Neuronal stem cell (in vitro differentiated cells): ENCODE results near the gene MAD1L1.

Source experiments
- DNase-seq: peaks from one replicate; pipeline ENCODE4 v3.0.0-alpha.2; 2013; ENCODE audit warnings: low spot score
- H2AFZ ChIP-seq: one replicate; pipeline ENCODE4 v1.6.1; 2013; ENCODE audit warnings: mild to moderate bottlenecking, low read length, inconsistent platforms
- H2AK5ac ChIP-seq: 2 replicates; pipeline ENCODE4 v1.6.1; 2013; ENCODE audit warnings: low read depth, mild to moderate bottlenecking, inconsistent platforms, low read length, moderate library complexity, mixed read lengths
- H2BK120ac ChIP-seq: 2 replicates; pipeline ENCODE4 v1.6.1; 2013; ENCODE audit warnings: low read depth, mild to moderate bottlenecking, inconsistent platforms, low read length, moderate library complexity, mixed read lengths
- H2BK12ac ChIP-seq: one replicate; pipeline ENCODE4 v1.6.1; 2013; ENCODE audit warnings: low read length, inconsistent platforms
- H2BK15ac ChIP-seq: 2 replicates; pipeline ENCODE4 v1.6.1; 2013; ENCODE audit warnings: mild to moderate bottlenecking, low read length, inconsistent platforms, mixed read lengths
- H2BK5ac ChIP-seq: one replicate; pipeline ENCODE4 v1.6.1; 2013; ENCODE audit warnings: inconsistent platforms, mild to moderate bottlenecking, low read length, moderate library complexity
- H3K14ac ChIP-seq: one replicate; pipeline ENCODE4 v1.6.1; 2013; ENCODE audit warnings: low read length, inconsistent platforms
- H3K18ac ChIP-seq: 2 replicates; pipeline ENCODE4 v1.6.1; 2013; ENCODE audit warnings: low read length, inconsistent platforms
- H3K23ac ChIP-seq: 2 replicates; pipeline ENCODE4 v1.6.1; 2013; ENCODE audit warnings: low read depth, mild to moderate bottlenecking, mixed read lengths, low read length, inconsistent platforms; ENCODE audit not compliant: poor library complexity
- H3K27ac ChIP-seq: replicated peaks from 3 replicates; pipeline ENCODE4 v1.5.1; 2013; ENCODE audit warnings: low read length, inconsistent platforms
- H3K27me3 ChIP-seq, 3 experiments: 2 replicates each; pipeline ENCODE4 v1.6.1; 2013; ENCODE audit warnings: low read length in 3 of 3, mild to moderate bottlenecking in 2 of 3, inconsistent platforms in 1 of 3, low read depth in 1 of 3, mixed read lengths in 1 of 3, moderate library complexity in 1 of 3; ENCODE audit not compliant: control insufficient read depth in 3 of 3, insufficient read depth in 3 of 3
- H3K36me3 ChIP-seq, 2 donors: replicated peaks in 1 of 2; 2 replicates each; pipeline ENCODE4 v1.6.1; 2013; ENCODE audit warnings: low read length in 2 of 2; ENCODE audit not compliant: control insufficient read depth in 2 of 2, insufficient read depth in 2 of 2
- H3K4ac ChIP-seq: 2 replicates; pipeline ENCODE4 v1.6.1; 2013; ENCODE audit warnings: inconsistent platforms, mild to moderate bottlenecking, low read length, moderate library complexity
- H3K4me1 ChIP-seq, 2 donors: 1 replicate in 1 of 2; 2 replicates in 1 of 2; pipeline ENCODE4 v1.6.1; 2013; ENCODE audit warnings: low read length in 2 of 2, low read depth in 1 of 2; ENCODE audit not compliant: control insufficient read depth in 2 of 2, insufficient read depth in 1 of 2
- H3K4me2 ChIP-seq: one replicate; pipeline ENCODE4 v1.6.1; 2013; ENCODE audit warnings: mild to moderate bottlenecking, low read length, inconsistent platforms; ENCODE audit not compliant: insufficient read depth, poor library complexity, severe bottlenecking
- H3K4me3 ChIP-seq, 2 donors: 2 replicates each; pipeline ENCODE4 v1.5.1; 2013; ENCODE audit warnings: low read length in 2 of 2, mild to moderate bottlenecking in 2 of 2, inconsistent platforms in 1 of 2, moderate library complexity in 1 of 2
- H3K79me1 ChIP-seq: one replicate; pipeline ENCODE4 v1.6.1; 2013; ENCODE audit warnings: low read depth, mild to moderate bottlenecking, inconsistent platforms, low read length, moderate library complexity
- H3K9ac ChIP-seq: one replicate; pipeline ENCODE4 v1.6.1; 2013; ENCODE audit warnings: mild to moderate bottlenecking, low read depth, low read length, inconsistent platforms; ENCODE audit not compliant: poor library complexity
- H3K9me3 ChIP-seq, 2 donors: replicated peaks in 1 of 2; 2 replicates each; pipeline versions ENCODE3 to v1.6.1; 2013; ENCODE audit warnings: low read length in 2 of 2, mild to moderate bottlenecking in 2 of 2, inconsistent platforms in 1 of 2, low read depth in 1 of 2, mixed read lengths in 1 of 2, moderate library complexity in 1 of 2; ENCODE audit not compliant: control insufficient read depth in 2 of 2, insufficient read depth in 1 of 2
- H4K8ac ChIP-seq: one replicate; pipeline ENCODE4 v1.6.1; 2013; ENCODE audit warnings: low read depth, mild to moderate bottlenecking, inconsistent platforms, low read length, moderate library complexity
- H4K91ac ChIP-seq: one replicate; pipeline ENCODE4 v1.6.1; 2013; ENCODE audit warnings: low read length, low read depth, mild to moderate bottlenecking, inconsistent platforms; ENCODE audit not compliant: poor library complexity
- WGBS, 2 donors: extraction: QIAGEN DNeasy Blood & Tissue Kit; methylation state at CpG; one replicate each; pipeline ENCODE4 v1.1.7; 2013; ENCODE audit warnings: missing lambda C conversion rate in 2 of 2, mixed read lengths in 1 of 2; ENCODE audit not compliant: insufficient read length in 2 of 2, insufficient replicate concordance in 1 of 2; ENCODE audit errors: extremely low coverage in 2 of 2; 5-methylcytosine and 5-hydroxymethylcytosine counted together

The MAD1L1 gene

DNA sequence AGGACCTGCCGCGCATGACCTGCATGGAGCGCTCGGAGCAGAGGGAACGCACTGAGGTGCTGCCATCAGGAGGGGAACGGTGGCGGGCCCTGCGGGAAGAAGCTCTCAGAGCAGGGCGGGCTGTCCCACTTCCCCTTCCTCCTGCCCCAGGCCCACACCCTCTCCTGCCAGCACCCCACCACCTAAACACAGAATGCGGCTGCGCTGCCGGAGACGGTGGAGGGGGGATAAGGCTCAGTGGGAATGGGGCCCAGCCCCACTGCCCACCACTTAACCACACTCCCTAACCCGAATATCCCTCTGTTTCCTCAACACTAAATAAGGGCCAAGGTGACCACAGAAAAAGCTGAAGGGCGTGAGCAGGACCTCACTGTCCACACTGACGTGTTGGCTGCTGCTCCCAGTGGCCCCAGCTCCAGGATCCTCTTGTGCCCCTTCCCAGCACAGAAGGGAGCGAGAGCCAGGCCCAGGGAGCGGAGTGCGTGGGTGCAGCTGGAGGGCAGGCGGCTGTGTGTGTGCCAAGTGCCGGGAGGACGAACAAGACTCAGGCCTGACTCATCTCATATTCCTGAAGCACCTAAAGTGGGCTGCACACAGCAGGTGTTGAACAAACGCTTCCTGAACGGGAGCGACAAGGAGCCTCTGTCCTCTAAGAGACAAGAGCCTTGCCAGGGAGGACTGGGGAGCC is 116.8 kb downstream of the MAD1L1 start:
- no CpG with 5 or more reads among the region's 25 CpGs for WGBS, 2 donors
- Histone ChIP-seq H2BK15ac (no peak overlapping the region), H2AK5ac (no peak overlapping the region), H3K79me1 (peaks cover 13% of the 10 kb centered on the region), H3K23ac (no peak overlapping the region), H3K4me2 (no peak overlapping the region), H3K4me3 (peak overlapping the region in 1 of 2 donors; percentile 45), H3K36me3 (peaks cover 0 to 10% of the 10 kb centered on the region in 2 donors), H2BK120ac (no peak overlapping the region), H3K9me3 (peaks cover 0 to 2% of the 10 kb centered on the region in 2 donors), H2BK5ac (no peak overlapping the region), H3K14ac (no peak overlapping the region), H3K27ac (no peak overlapping the region), H3K27me3 (no peaks in the 10 kb centered on the region), H4K8ac (no peak overlapping the region), H2AFZ (no peak overlapping the region), H3K9ac (peak overlapping the region; percentile 33), H4K91ac (no peak overlapping the region), H3K4ac (no peak overlapping the region), H3K18ac (peak overlapping the region; percentile 30), H2BK12ac (no peak overlapping the region), H3K4me1 (peaks cover 11 to 13% of the 10 kb centered on the region in 2 donors)
- DNase-seq: no peak

DNA sequence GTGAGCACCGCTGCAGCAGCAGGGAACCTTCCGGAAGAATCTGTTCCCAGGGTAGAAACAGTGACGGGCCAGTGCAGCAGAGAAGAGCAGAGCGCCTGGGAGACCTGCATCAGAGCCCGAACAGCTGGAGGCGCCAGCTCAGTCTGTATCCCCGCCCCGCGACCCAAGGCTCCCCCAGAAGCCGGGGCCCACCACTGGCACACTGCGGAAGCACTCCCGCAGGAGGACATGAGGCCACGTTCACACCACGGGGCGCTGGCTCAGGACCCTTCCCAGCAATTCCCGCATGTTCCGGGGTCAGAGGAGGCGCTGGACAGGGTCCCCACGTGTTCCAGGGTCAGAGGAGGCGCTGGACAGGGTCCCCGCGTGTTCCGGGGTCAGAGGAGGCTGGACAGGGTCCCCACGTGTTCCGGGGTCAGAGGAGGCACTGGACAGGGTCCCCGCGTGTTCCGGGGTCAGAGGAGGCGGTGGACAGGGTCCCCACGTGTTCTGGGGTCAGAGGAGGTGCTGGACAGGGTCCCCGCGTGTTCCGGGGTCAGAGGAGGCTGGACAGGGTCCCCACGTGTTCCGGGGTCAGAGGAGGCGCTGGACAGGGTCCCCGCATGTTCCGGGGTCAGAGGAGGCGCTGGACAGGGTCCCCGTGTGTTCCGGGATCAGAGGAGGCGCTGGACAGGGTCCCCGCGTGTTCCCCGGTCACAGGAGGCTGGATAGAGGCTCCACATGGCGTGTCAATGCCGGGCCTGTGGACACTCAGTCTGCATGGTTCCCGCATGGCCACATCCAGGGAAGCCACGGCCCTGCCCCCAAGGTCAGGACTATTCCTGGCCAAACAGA is 117.6 kb downstream of the MAD1L1 start:
- no peak overlapping the region for H2BK120ac ChIP-seq
- no peak overlapping the region for H3K27ac ChIP-seq
- H2BK15ac ChIP-seq: no peak overlapping the region
- H3K4ac ChIP-seq: no peak overlapping the region
- no peak overlapping the region for H3K23ac ChIP-seq
- no peak overlapping the region for H4K8ac ChIP-seq
- no peak overlapping the region for H2BK5ac ChIP-seq
- H3K4me1 ChIP-seq: peaks cover 15 to 17% of the 10 kb centered on the region in 2 donors
- H3K9me3 ChIP-seq: peaks cover 0 to 2% of the 10 kb centered on the region in 2 donors
- H2AK5ac ChIP-seq: no peak overlapping the region
- H3K4me3 ChIP-seq: no peak overlapping the region
- WGBS, 2 donors: no CpG with 5 or more reads among the region's 49 CpGs
- H2AFZ ChIP-seq: no peak overlapping the region
- no peak for DNase-seq
- H3K36me3 ChIP-seq: peaks cover 0 to 10% of the 10 kb centered on the region in 2 donors
- H3K9ac ChIP-seq: peak overlapping the region; percentile 33
- H4K91ac ChIP-seq: no peak overlapping the region
- no peak overlapping the region for H3K4me2 ChIP-seq
- H3K79me1 ChIP-seq: peaks cover 11% of the 10 kb centered on the region
- no peak overlapping the region for H3K14ac ChIP-seq
- no peak overlapping the region for H2BK12ac ChIP-seq
- peak overlapping the region; percentile 30 for H3K18ac ChIP-seq
- H3K27me3 ChIP-seq: no peaks in the 10 kb centered on the region

DNA sequence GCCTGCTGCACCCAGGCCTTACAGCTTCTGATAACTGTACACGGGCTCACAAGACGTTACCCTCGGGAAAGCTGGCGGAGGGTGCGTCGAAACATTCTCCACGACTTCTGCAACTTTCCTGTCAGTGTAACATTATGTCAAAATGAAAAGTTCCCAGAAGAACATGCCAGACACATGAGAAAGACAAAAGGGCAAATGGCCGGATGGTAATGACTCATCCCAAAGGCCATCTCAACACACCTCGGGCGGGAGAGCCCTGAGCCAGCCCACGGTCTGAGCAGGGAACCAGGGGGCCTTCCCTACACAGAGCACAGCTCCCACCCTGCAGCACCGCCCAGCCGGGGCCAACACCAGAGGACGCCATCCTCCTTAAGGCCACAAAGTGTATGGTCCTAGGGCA is 118.7 kb downstream of the MAD1L1 start:
- H3K23ac ChIP-seq: no peak overlapping the region
- WGBS, 2 donors: no CpG with 5 or more reads among the region's 14 CpGs
- no peak overlapping the region for H2BK12ac ChIP-seq
- H3K4me3 ChIP-seq: no peak overlapping the region
- H4K91ac ChIP-seq: no peak overlapping the region
- peaks cover 25 to 26% of the 10 kb centered on the region in 2 donors for H3K4me1 ChIP-seq
- H3K27me3 ChIP-seq: no peaks in the 10 kb centered on the region
- H3K79me1 ChIP-seq: peaks cover 8% of the 10 kb centered on the region
- no peak overlapping the region for H2BK15ac ChIP-seq
- H3K4ac ChIP-seq: no peak overlapping the region
- H3K27ac ChIP-seq: no peak overlapping the region
- no peak overlapping the region for H2AK5ac ChIP-seq
- H2AFZ ChIP-seq: no peak overlapping the region
- no peak overlapping the region for H2BK120ac ChIP-seq
- H3K9me3 ChIP-seq: peaks cover 0 to 2% of the 10 kb centered on the region in 2 donors
- no peak overlapping the region for H3K9ac ChIP-seq
- H2BK5ac ChIP-seq: no peak overlapping the region
- no peak overlapping the region for H4K8ac ChIP-seq
- no peak overlapping the region for H3K4me2 ChIP-seq
- no peak for DNase-seq
- peak overlapping the region; percentile 41 for H3K18ac ChIP-seq
- peaks cover 0 to 10% of the 10 kb centered on the region in 2 donors for H3K36me3 ChIP-seq
- H3K14ac ChIP-seq: no peak overlapping the region
